Activated CD8-positive, alpha-beta memory T cell treated with anti-CD3 and anti-CD28 coated beads, Interleukin-2, amount 10 ng/mL, durations not matched to agents 7 days and 5 days (primary cell): ENCODE results near the gene A1BG. TPM values are rescaled to one million over a fixed set of nuclear protein-coding genes. Genes with fewer than 3 reads are reported as not detected.
"Not testable (repeated sequence)": the region's sequence is repeated elsewhere in the genome, so short reads cannot be mapped to it uniquely, and the experiment has no call there.

Experiments used
- ATAC-seq: fragments of 150-1000 bp; cut with Tn5 transposase; one replicate; pipeline ENCODE4 v1.10.0; 2021; ENCODE audit warnings: moderate library complexity
- CTCF ChIA-PET: fragments of 350-600 bp; sonication (Branson Sonifier 250); formaldehyde crosslinking; loops from one replicate; lab custom pipeline; 2021; ENCODE audit warnings: antibody characterized with exemption; lab: Charles Lee
- DNase-seq: peaks from one replicate; pipeline ENCODE4 v3.0.0-alpha.2; 2020
- H3K27ac Mint-ChIP-seq: one replicate; pipeline ENCODE4 v1.8.0; 2021; ENCODE audit warnings: mild to moderate bottlenecking, mixed read lengths
- H3K27me3 Mint-ChIP-seq: one replicate; pipeline ENCODE4 v1.8.0; 2021; ENCODE audit warnings: mixed read lengths
- H3K36me3 Mint-ChIP-seq: one replicate; pipeline ENCODE4 v1.8.0; 2021; ENCODE audit warnings: mild to moderate bottlenecking, mixed read lengths
- H3K4me1 Mint-ChIP-seq: one replicate; pipeline ENCODE4 v1.8.0; 2021; ENCODE audit warnings: mixed read lengths
- H3K4me3 Mint-ChIP-seq: one replicate; pipeline ENCODE4 v1.8.0; 2021; ENCODE audit warnings: mild to moderate bottlenecking, moderate library complexity, mixed read lengths
- H3K9me3 Mint-ChIP-seq: one replicate; pipeline ENCODE4 v1.8.0; 2022; ENCODE audit warnings: low read depth, mixed read lengths
- total RNA-seq, 2 experiments: library from RNA; stranded (reverse); gene quantifications; one replicate each; pipeline ENCODE4 v1.2.3, GENCODE V29; 2021

The A1BG gene
- total RNA-seq, 2 experiments from 2014 or later: 12.2 to 12.8 TPM

- Mint-ChIP-seq H3K36me3 (peaks cover 19% of the 10 kb centered on the region), H3K27ac (peak overlapping the region; percentile 89), H3K4me1 (peaks cover 26% of the 10 kb centered on the region), H3K4me3 (peak overlapping the region; percentile 94)
- not testable (repeated sequence) for H3K9me3 Mint-ChIP-seq, DNase-seq, H3K27me3 Mint-ChIP-seq
- ATAC-seq: peak; percentile 5
- CTCF ChIA-PET: interaction anchor here (1.2 to 1.9 kb wide), 9 partner anchors 15 to 171 kb away, joined by 3 to 16 read pairs (median 3); partner anchors contain the start of genes ZBTB45, ZNF497 and ZNF584
These were observed 5.2 kb downstream of the A1BG start for GRCh38 chr19:58348080-58348479.

GRCh38 chr19:58346961-58347929, 6.0 kb downstream of the A1BG start:
- Mint-ChIP-seq H3K27me3 (no peaks in the 10 kb centered on the region), H3K4me1 (peaks cover 26% of the 10 kb centered on the region), H3K36me3 (peaks cover 22% of the 10 kb centered on the region), H3K4me3 (peak overlapping the region; percentile 94), H3K9me3 (no peaks in the 10 kb centered on the region), H3K27ac (peak overlapping the region; percentile 89)
- CTCF ChIA-PET: interaction anchor here (1.3 to 1.9 kb wide), 7 partner anchors 15 to 172 kb away, joined by 3 to 16 read pairs (median 3); partner anchors contain the start of genes ZBTB45, ZNF497 and ZNF584
- DNase-seq (peak; percentile 83), ATAC-seq (peak; percentile 97)

GRCh38 chr19:58345558-58345957, 7.7 kb downstream of the A1BG start:
- peak overlapping the region; percentile 94 for H3K4me3 Mint-ChIP-seq
- H3K4me1 Mint-ChIP-seq: peaks cover 26% of the 10 kb centered on the region
- H3K36me3 Mint-ChIP-seq: peaks cover 24% of the 10 kb centered on the region
- no peaks in the 10 kb centered on the region for H3K27me3 Mint-ChIP-seq
- ATAC-seq: no peak
- H3K27ac Mint-ChIP-seq: peak overlapping the region; percentile 13
- no peak for DNase-seq
- no peaks in the 10 kb centered on the region for H3K9me3 Mint-ChIP-seq
- CTCF ChIA-PET: no interaction called here

- H3K4me1 Mint-ChIP-seq: peaks cover 4% of the 10 kb centered on the region
- peaks cover 50% of the 10 kb centered on the region for H3K36me3 Mint-ChIP-seq
- DNase-seq (no peak), ATAC-seq (no peak)
- no peaks in the 10 kb centered on the region for H3K9me3 Mint-ChIP-seq
- CTCF ChIA-PET: no interaction called here
- H3K4me3 Mint-ChIP-seq: no peak overlapping the region
- H3K27me3 Mint-ChIP-seq: no peaks in the 10 kb centered on the region
- H3K27ac Mint-ChIP-seq: no peak overlapping the region
These were observed 14.3 kb downstream of the A1BG start for GRCh38 chr19:58338825-58339558.

- H3K36me3 Mint-ChIP-seq: peaks cover 48% of the 10 kb centered on the region
- H3K4me1 Mint-ChIP-seq: peaks cover 4% of the 10 kb centered on the region
- CTCF ChIA-PET: no interaction called here
- H3K27ac Mint-ChIP-seq: no peak overlapping the region
- no peak for DNase-seq
- no peaks in the 10 kb centered on the region for H3K9me3 Mint-ChIP-seq
- no peaks in the 10 kb centered on the region for H3K27me3 Mint-ChIP-seq
- ATAC-seq: no peak
- H3K4me3 Mint-ChIP-seq: no peak overlapping the region
These were observed 15.0 kb downstream of the A1BG start for GRCh38 chr19:58338336-58338735.

GRCh38 chr19:58336820-58337219, 16.5 kb downstream of the A1BG start:
- H3K27me3 Mint-ChIP-seq: no peaks in the 10 kb centered on the region
- peaks cover 43% of the 10 kb centered on the region for H3K36me3 Mint-ChIP-seq
- no peaks in the 10 kb centered on the region for H3K9me3 Mint-ChIP-seq
- H3K27ac Mint-ChIP-seq: no peak overlapping the region
- DNase-seq (no peak), ATAC-seq (no peak)
- CTCF ChIA-PET: no interaction called here
- no peak overlapping the region for H3K4me3 Mint-ChIP-seq
- H3K4me1 Mint-ChIP-seq: peaks cover 4% of the 10 kb centered on the region

GRCh38 chr19:58336216-58336615, 17.1 kb downstream of the A1BG start:
- no peaks in the 10 kb centered on the region for H3K9me3 Mint-ChIP-seq
- H3K4me3 Mint-ChIP-seq: no peak overlapping the region
- H3K27ac Mint-ChIP-seq: no peak overlapping the region
- DNase-seq (no peak), ATAC-seq (no peak)
- CTCF ChIA-PET: no interaction called here
- peaks cover 40% of the 10 kb centered on the region for H3K36me3 Mint-ChIP-seq
- peaks cover 4% of the 10 kb centered on the region for H3K4me1 Mint-ChIP-seq
- H3K27me3 Mint-ChIP-seq: no peaks in the 10 kb centered on the region

GRCh38 chr19:58335630-58336029, 17.7 kb downstream of the A1BG start:
- peaks cover 36% of the 10 kb centered on the region for H3K36me3 Mint-ChIP-seq
- ATAC-seq: no peak
- CTCF ChIA-PET: interaction anchor here (1.0 kb wide), 1 partner anchor 68 kb away, joined by 4 read pairs; no protein-coding TSS in a partner anchor
- no peak overlapping the region for H3K27ac Mint-ChIP-seq
- peaks cover 4% of the 10 kb centered on the region for H3K4me1 Mint-ChIP-seq
- no peaks in the 10 kb centered on the region for H3K9me3 Mint-ChIP-seq
- H3K4me3 Mint-ChIP-seq: no peak overlapping the region
- DNase-seq: no peak
- H3K27me3 Mint-ChIP-seq: no peaks in the 10 kb centered on the region

GRCh38 chr19:58334691-58335249, 18.5 kb downstream of the A1BG start:
- ATAC-seq (no peak), DNase-seq (no peak)
- H3K4me1 Mint-ChIP-seq: peaks cover 1% of the 10 kb centered on the region
- CTCF ChIA-PET: interaction anchor here (1.0 kb wide), 1 partner anchor 69 kb away, joined by 4 read pairs; no protein-coding TSS in a partner anchor
- H3K27ac Mint-ChIP-seq: no peak overlapping the region
- H3K9me3 Mint-ChIP-seq: no peaks in the 10 kb centered on the region
- no peaks in the 10 kb centered on the region for H3K27me3 Mint-ChIP-seq
- no peak overlapping the region for H3K4me3 Mint-ChIP-seq
- peaks cover 31% of the 10 kb centered on the region for H3K36me3 Mint-ChIP-seq

- ATAC-seq: no peak
- DNase-seq: no peak
- CTCF ChIA-PET: interaction anchor here (1.2 kb wide), 1 partner anchor 178 kb away, joined by 3 read pairs; no protein-coding TSS in a partner anchor
- Mint-ChIP-seq H3K4me1 (peaks cover 4% of the 10 kb centered on the region), H3K36me3 (peaks cover 12% of the 10 kb centered on the region), H3K27me3 (no peaks in the 10 kb centered on the region), H3K27ac (no peak overlapping the region), H3K4me3 (no peak overlapping the region), H3K9me3 (no peaks in the 10 kb centered on the region)
These were observed 20.6 kb downstream of the A1BG start for GRCh38 chr19:58332697-58333096.

GRCh38 chr19:58330458-58330857, 22.8 kb downstream of the A1BG start:
- H3K36me3 Mint-ChIP-seq: peaks cover 4% of the 10 kb centered on the region

GRCh38 chr19:58328999-58329398, 24.3 kb downstream of the A1BG start:
- Mint-ChIP-seq H3K27me3 (no peaks in the 10 kb centered on the region), H3K36me3 (no peaks in the 10 kb centered on the region), H3K4me1 (peaks cover 4% of the 10 kb centered on the region), H3K9me3 (no peaks in the 10 kb centered on the region), H3K27ac (no peak overlapping the region), H3K4me3 (no peak overlapping the region)
- DNase-seq: peak; percentile 51
- CTCF ChIA-PET: interaction anchor here (0.9 to 1.4 kb wide), 3 partner anchors 18 to 80 kb away, joined by 3 to 4 read pairs (median 3); partner anchors contain the start of gene ZNF584
- no peak for ATAC-seq

More at GRCh38 chr19:58330458-58330857, 22.8 kb downstream of the A1BG start:
- no peak for DNase-seq
- no peak overlapping the region for H3K27ac Mint-ChIP-seq
- ATAC-seq: no peak
- CTCF ChIA-PET: interaction anchor here (1.4 kb wide), 1 partner anchor 17 kb away, joined by 4 read pairs; no protein-coding TSS in a partner anchor
- no peak overlapping the region for H3K4me3 Mint-ChIP-seq
- no peaks in the 10 kb centered on the region for H3K9me3 Mint-ChIP-seq
- H3K27me3 Mint-ChIP-seq: no peaks in the 10 kb centered on the region
- peaks cover 4% of the 10 kb centered on the region for H3K4me1 Mint-ChIP-seq
